ENCODE results near the gene TRMO.

GRCh38 chr9:97874624-97875023 lies 47.7 kb downstream of the TRMO start:
- TF ChIP-seq CTCF (IDR thresholded peaks at IDR 0.05 in 4 of 5, conservative IDR thresholded peaks at IDR 0.05 in 1 of 5) (no peak), POLR2A (IDR thresholded peaks at IDR 0.05) (no peak)

Data from gastrocnemius medialis (tissue), 4 donors.